LNCaP clone FGC (cell line): Measurements from ENCODE around the gene NT5C1B.

Source experiments
- DNase-seq: peaks from one replicate; pipeline ENCODE4 v3.0.0-alpha.2; 2011; ENCODE audit warnings: low read depth
- H3K4me3 ChIP-seq: 2 replicates; pipeline ENCODE4 v1.5.1; 2011; ENCODE audit warnings: mild to moderate bottlenecking, low read depth, low read length, control low read depth
- CTCF ChIP-seq: IDR thresholded peaks from 2 replicates; pipeline ENCODE4 v1.5.1; 2012; ENCODE audit warnings: mild to moderate bottlenecking; ENCODE audit not compliant: control insufficient read depth, insufficient read depth; ENCODE audit errors: extremely low read depth

NT5C1B gene

GRCh38 chr2:18611604-18612003 lies 22.2 kb upstream of the NT5C1B start:
- no peak for TF ChIP-seq CTCF
- H3K4me3 ChIP-seq: no peak overlapping the region
- DNase-seq: no peak

GRCh38 chr2:18611184-18611583 lies 21.8 kb upstream of the NT5C1B start:
- TF ChIP-seq CTCF: no peak
- H3K4me3 ChIP-seq: no peak overlapping the region

DNA sequence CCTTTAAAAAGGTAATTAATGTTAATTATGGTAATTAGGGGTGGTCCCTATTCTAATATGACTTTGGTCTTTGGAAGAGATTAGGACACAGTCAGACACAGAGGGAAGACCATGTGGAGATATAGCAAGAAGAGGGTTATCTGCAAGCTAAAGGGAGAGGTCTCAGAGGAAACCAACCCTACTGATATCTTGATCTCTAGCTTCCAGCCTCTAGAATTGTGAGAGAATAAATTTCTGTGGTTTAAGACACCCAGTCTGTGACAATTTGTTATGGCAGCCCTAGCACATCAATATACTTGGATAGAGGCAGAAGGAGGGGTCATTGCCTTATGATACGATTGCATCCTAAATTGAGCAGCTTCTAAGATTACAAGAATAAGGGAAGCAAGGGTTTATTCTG lies 21.3 kb upstream of the NT5C1B start:
- TF ChIP-seq CTCF: no peak
- H3K4me3 ChIP-seq: no peak overlapping the region
- DNase-seq: no peak

More at GRCh38 chr2:18611184-18611583, 21.8 kb upstream of the NT5C1B start:
- DNase-seq: no peak

DNA sequence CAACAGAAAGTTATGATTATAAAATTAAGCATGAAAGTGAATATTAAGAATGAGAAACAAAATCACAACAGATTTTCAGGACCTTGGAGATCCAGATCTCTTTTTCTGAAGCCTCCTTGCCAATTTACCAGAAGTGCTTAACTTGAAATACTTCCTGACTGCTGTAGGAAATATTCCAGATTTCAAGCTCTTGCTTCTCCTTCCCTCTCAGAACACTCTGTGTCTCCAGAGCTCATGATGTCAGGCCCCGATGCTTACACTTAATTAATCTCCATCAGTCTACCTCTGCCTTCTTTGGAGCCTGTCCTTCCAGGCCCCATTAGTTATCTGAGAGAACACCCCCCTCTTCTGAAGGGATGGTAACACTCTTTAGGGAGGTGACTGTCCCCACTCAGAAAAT lies 20.7 kb upstream of the NT5C1B start:
- DNase-seq: no peak
- TF ChIP-seq CTCF: no peak
- H3K4me3 ChIP-seq: no peak overlapping the region

DNA sequence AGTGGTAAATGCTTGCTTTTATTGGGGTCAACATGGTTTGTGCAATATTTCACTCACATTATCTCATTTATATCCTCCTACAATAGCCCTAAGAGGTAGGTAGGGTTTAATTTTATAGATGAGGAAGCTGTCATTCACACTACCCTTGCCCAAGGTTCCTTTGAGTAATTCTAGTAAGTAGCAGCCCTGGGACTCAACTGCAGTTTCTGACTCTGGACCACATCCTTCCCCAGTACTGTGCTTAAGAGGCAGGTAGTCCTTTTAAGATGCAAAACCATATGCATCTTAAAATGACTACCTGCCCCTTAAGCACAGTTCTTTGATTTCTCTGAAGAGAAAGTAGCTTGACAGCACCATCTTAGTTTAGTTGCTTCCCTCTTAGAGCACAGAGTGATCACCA lies 15.7 kb upstream of the NT5C1B start:
- H3K4me3 ChIP-seq: no peak overlapping the region
- DNase-seq: no peak
- no peak for TF ChIP-seq CTCF

GRCh38 chr2:18604531-18604885 lies 15.1 kb upstream of the NT5C1B start:
- no peak overlapping the region for H3K4me3 ChIP-seq
- no peak for TF ChIP-seq CTCF
- DNase-seq: no peak

DNA sequence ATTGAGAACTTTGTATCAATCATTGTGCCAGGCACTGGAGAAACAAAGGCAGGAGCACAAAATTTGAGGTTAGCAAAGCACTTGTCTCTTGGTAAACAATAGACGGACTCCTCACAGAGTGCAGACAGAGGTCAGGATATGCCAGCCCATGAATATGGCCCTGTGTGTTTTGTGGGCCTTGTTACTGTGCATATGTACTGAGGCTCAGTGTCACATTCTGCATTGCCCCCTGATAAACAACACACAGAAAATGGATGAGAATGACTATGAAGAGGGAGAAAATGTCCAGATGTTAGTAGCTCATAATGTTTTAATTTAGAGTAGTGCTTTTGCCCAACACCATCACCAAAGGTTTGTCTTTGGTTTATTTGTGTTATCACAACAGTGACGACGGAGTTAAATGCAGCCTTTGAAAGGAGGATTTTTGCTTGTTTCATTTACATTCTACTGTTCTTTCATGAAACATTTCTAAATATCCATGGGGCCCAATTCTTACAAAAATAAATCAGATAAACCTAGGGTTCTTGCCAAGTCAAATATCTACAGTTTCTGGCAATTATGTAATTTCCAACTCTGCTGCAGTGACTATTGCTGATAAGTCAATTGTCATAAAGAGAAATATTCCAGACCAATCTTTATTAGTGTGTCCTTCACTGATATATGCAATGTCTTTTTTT lies 14.6 kb upstream of the NT5C1B start:
- DNase-seq: no peak
- TF ChIP-seq CTCF: no peak

More for the DNA sequence above, 14.6 kb upstream of the NT5C1B start:
- no peak overlapping the region for H3K4me3 ChIP-seq
